NCI-H128 (cell line): ENCODE measurements around the gene ALCAM.

Experiments
- DNase-seq: peaks from one replicate; lab custom pipeline; 2025; ENCODE audit not compliant: unreplicated experiment; lab: John Stamatoyannopoulos, UW

ALCAM gene

GRCh38 chr3:105618556-105618955 is 251.8 kb downstream of the ALCAM start:
- no peak for DNase-seq

GRCh38 chr3:105619651-105620050 is 252.9 kb downstream of the ALCAM start:
- DNase-seq, result no peak

- DNase-seq, result no peak
These were observed 253.5 kb downstream of the ALCAM start for GRCh38 chr3:105620236-105620635.

DNA sequence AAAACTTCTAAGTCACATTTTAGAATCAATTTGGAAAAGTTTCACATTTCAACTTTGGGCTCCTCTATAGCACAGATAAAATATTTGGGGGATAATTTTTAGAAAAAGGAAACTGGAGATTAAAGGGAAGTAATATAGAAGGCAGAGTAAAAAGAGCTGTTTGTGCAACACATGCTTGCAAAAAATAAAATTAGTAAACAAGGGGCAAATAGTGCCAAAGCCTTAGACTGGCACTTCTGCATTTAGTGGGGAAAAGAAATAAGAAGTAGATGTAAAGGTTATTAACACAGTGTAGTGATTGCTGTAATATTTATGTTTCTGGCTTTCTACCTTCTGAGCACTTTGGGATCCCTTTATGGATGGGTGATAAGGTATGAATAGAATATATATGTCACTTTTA is 255.5 kb downstream of the ALCAM start:
- no peak for DNase-seq
